OCI-LY3 (cell line): ENCODE data around the gene TANGO6.

Source experiments
- EZH2phosphoT487 ChIP-seq: fragments of 200-600 bp; shearing (Covaris generic); IDR thresholded peaks from 2 replicates; pipeline ENCODE4 v1.6.1; 2018; ENCODE audit warnings: antibody characterized with exemption, mixed run types, low read depth
- TF ChIP-seq, protein P1 (sequence below): fragments of 200-600, 300-600 bp; sonication (generic); IDR thresholded peaks from 2 replicates; pipeline ENCODE4 v1.5.1; 2014; ENCODE audit warnings: antibody characterized with exemption, low read length, low read depth

DNA sequence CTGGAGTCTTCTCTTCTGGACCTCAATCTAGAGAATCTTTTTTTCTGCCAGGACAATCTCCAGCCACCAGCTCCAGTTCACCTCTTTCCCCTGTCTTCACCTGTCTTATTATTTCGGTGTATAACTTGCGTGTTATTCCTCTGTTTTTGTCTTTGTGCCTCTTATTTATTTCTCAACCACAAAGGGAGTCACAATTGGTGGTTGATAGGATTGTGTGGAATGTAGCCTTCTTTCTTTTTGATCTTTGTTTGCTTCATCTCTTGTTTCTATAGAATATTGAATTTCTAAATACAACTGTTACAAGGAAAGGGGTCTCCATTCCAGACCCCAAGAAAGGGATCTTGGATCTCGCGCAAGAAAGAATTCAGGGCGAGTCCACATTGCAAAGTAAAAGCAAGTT is 226.2 kb downstream of the TANGO6 start:
- TF ChIP-seq, protein P1, sequence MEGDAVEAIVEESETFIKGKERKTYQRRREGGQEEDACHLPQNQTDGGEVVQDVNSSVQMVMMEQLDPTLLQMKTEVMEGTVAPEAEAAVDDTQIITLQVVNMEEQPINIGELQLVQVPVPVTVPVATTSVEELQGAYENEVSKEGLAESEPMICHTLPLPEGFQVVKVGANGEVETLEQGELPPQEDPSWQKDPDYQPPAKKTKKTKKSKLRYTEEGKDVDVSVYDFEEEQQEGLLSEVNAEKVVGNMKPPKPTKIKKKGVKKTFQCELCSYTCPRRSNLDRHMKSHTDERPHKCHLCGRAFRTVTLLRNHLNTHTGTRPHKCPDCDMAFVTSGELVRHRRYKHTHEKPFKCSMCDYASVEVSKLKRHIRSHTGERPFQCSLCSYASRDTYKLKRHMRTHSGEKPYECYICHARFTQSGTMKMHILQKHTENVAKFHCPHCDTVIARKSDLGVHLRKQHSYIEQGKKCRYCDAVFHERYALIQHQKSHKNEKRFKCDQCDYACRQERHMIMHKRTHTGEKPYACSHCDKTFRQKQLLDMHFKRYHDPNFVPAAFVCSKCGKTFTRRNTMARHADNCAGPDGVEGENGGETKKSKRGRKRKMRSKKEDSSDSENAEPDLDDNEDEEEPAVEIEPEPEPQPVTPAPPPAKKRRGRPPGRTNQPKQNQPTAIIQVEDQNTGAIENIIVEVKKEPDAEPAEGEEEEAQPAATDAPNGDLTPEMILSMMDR = no peak
- no peak for TF ChIP-seq EZH2phosphoT487
